Mononuclear cell (primary cell): ENCODE data around the gene MS4A7. TPM values are rescaled to one million over a fixed set of nuclear protein-coding genes. Genes with fewer than 3 reads are reported as not detected.

Experiments used
- H3K27me3 ChIP-seq: 2 replicates; pipeline ENCODE4 v1.6.0; 2011; ENCODE audit warnings: low read length, control low read depth; ENCODE audit not compliant: insufficient read depth
- H3K4me1 ChIP-seq: 2 replicates; pipeline ENCODE4 v1.5.1; 2011; ENCODE audit warnings: mild to moderate bottlenecking, low read length, control low read depth; ENCODE audit not compliant: insufficient read depth
- H3K4me3 ChIP-seq: 2 replicates; pipeline ENCODE4 v1.5.1; 2011; ENCODE audit warnings: mild to moderate bottlenecking, low read length, moderate library complexity
- H3K9me3 ChIP-seq: 2 replicates; pipeline ENCODE4 v1.5.1; 2011; ENCODE audit warnings: low read depth, mild to moderate bottlenecking, control low read depth, low read length
- total RNA-seq: library from RNA; depleted of rRNA; stranded (reverse); fragments of >200 nt; gene quantifications from one replicate; pipeline ENCODE4 v1.2.3, GENCODE V29; 2012

The MS4A7 gene
- total RNA-seq, 1 donor: 28.7 TPM

DNA sequence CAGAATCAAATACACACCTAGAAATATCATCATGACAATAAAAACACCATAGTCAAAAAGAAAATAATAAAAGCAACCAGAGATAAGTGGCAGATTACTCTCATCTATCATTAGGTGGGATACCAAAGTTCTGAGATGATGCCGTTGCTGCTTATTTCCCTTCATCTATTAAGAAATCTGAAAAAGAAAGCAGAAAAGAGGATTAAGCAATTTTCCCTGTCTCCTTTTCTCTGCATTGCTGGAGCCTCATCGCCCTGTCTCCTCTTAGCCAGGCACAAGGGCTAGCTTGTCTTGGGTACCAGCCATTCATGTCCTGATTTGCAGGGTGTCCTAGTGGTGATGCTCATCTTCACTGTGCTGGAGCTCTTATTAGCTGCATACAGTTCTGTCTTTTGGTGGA is 14.0 kb downstream of the MS4A7 start:
- no peaks in the 10 kb centered on the region for H3K9me3 ChIP-seq
- H3K4me1 ChIP-seq: peaks cover 84% of the 10 kb centered on the region
- H3K4me3 ChIP-seq: no peak overlapping the region
- no peaks in the 10 kb centered on the region for H3K27me3 ChIP-seq

DNA sequence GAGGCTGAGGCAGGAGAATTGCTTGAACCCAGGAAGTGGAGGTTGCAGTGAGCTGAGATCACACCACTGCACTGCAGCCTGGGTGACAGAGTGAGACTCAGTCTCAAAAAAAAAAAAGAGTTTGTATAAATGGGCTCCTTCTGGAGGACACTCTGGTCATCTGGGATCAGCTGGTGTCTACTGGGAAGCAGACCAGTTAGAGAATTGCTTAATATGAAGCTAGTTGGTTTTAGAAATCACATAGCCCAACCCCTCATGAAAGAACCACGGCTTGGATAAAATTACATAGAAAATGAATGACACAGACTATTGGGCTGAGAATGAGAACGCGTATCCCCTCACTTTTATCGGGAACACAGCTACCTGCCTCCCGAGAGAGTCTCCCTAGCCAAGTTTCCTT is 14.7 kb downstream of the MS4A7 start:
- H3K9me3 ChIP-seq: no peaks in the 10 kb centered on the region
- H3K4me3 ChIP-seq: no peak overlapping the region
- no peaks in the 10 kb centered on the region for H3K27me3 ChIP-seq
- H3K4me1 ChIP-seq: peaks cover 84% of the 10 kb centered on the region

DNA sequence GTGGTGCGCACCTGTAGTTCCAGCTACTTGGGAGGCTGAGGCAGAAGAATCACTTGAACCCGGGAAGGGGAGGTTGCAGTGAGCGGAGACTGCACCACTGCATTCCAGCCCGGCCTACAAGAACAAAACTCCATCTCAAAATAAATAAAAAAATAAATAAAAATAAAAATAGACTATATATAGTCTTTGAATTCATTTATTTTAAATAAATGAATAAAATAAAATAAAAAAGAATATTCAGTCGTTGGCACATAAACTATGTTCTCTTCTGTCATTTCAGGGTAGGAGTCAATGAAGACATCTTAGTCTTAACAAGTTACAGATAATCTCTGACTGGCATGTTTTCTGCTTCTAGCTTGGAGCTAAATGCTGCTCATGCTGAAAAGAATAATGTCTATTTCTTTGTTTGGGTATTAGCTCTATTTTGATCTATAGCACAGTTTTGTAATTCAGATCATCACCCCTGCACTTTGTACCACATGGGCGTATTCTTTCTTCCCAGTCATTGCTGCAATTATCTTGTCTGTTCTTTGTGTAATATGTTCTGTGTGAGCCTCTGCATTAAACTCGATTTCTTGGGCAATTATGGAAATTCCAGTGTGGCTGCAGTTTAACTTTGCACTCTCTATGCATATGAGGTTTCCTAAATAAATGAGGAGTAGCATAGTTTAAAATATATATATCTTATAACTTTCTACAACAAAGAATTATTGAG is 16.5 kb downstream of the MS4A7 start:
- H3K4me3 ChIP-seq: no peak overlapping the region
- H3K4me1 ChIP-seq: peaks cover 66% of the 10 kb centered on the region
- H3K27me3 ChIP-seq: no peaks in the 10 kb centered on the region
- H3K9me3 ChIP-seq: no peaks in the 10 kb centered on the region

DNA sequence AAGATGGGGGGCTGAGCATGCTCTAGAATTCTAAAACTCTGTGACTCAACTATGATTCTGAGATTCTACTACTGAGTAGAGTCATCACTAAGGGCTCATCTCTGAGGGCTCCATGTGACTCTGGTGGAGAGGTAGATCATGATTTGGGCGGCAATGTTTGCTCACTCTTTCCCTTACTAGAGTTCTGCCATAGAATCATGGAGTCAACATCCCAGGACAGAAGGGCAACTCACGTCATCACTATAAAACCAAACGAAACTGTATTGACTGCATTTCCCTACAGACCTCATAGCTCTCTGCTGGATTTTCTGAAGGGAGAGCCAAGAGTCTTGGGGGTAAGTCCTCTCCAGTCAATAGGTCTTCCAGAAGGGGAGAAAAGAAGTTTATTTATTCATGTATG is 18.1 kb downstream of the MS4A7 start, which contains the start of gene MS4A14:
Gene MS4A14 (plus strand): TSS at position 78 of the 400 bp plus-strand sequence. CDS start 120 bp downstream, at position 198.
- Histone ChIP-seq H3K9me3 (no peaks in the 10 kb centered on the region), H3K4me1 (peaks cover 51% of the 10 kb centered on the region), H3K27me3 (no peaks in the 10 kb centered on the region), H3K4me3 (no peak within 1 kb of the TSS)

DNA sequence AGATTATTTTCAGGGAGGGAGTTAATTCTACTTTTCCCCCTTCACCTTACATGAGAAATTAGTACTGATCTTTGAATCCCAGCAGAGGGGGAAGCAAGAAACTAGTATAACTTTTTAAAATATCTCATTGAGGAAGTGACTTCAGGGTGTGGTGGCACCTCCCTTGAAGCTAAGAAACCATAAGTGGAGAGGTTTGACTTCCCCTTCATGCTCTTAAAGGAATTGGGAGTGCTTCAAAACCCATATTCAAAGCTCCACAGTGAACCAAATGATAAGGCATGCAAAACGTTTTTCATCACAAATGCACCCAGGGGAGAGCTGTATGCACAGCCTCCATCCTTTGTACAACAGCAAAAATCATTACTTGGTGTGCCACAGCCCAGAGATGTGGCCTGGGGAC is 18.5 kb downstream of the MS4A7 start:
- Histone ChIP-seq H3K27me3 (no peaks in the 10 kb centered on the region), H3K4me3 (no peak overlapping the region), H3K9me3 (no peaks in the 10 kb centered on the region), H3K4me1 (peaks cover 48% of the 10 kb centered on the region)

DNA sequence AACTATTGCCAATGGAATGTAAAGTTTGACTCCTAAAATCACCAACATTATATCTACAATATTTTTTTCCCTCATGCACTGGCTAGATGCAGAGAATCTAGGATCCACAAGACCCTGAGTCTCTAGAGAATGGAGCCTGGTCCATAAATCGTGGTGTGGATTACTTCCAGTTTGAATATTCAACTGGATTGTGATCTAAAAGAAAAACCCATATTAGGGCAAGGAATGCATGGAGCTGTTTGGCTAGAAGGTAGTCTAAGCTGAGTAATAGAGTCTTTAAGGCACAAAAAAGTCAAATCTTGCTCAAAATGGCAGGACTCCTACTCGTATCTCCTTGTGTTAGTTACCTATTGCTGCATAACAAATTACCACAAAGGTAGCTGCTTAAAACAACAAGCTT is 41.7 kb downstream of the MS4A7 start:
- Histone ChIP-seq H3K4me1 (no peaks in the 10 kb centered on the region), H3K9me3 (peaks cover 4% of the 10 kb centered on the region), H3K4me3 (no peak overlapping the region), H3K27me3 (no peaks in the 10 kb centered on the region)

DNA sequence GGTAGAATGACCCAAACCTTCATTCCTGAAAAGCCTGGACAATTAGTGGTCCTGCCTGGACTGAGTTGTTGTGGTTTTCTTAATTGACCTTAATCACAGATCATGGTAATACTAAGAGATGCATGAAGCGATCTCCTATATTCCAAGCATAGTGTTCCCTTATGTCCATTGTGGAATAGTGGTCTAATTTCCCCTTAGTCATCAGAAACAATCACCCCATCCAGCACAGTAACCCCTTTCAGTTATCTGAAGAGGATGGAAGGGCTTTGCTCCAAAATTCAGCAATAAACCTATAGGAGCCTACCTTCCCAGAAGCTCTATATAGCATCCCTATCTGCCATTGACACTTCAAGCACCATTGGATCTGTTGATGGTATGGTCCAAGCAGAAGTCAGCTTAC is 44.3 kb downstream of the MS4A7 start:
- peaks cover 4% of the 10 kb centered on the region for H3K9me3 ChIP-seq
- no peaks in the 10 kb centered on the region for H3K4me1 ChIP-seq
- no peaks in the 10 kb centered on the region for H3K27me3 ChIP-seq
- no peak overlapping the region for H3K4me3 ChIP-seq

DNA sequence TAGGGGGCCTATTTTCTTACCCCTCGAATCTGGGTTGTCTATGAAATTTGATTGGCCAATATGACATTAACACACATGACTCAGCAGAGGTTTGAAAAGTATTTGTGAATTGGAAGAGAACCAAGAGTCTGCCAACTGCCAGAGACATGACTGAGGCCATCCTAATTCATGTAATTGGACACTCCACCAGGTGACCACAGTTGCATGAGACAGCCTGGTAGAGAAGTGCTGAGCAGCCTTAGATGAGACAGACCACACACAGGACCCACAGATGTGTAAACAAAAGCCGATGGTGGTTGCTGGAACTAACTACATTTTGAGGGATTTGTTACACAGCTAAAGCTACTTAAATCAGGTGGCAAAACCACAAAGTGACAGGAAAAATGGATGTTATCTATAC is 50.2 kb downstream of the MS4A7 start:
- no peak overlapping the region for H3K4me3 ChIP-seq
- H3K27me3 ChIP-seq: no peaks in the 10 kb centered on the region
- no peaks in the 10 kb centered on the region for H3K4me1 ChIP-seq
- H3K9me3 ChIP-seq: no peaks in the 10 kb centered on the region

DNA sequence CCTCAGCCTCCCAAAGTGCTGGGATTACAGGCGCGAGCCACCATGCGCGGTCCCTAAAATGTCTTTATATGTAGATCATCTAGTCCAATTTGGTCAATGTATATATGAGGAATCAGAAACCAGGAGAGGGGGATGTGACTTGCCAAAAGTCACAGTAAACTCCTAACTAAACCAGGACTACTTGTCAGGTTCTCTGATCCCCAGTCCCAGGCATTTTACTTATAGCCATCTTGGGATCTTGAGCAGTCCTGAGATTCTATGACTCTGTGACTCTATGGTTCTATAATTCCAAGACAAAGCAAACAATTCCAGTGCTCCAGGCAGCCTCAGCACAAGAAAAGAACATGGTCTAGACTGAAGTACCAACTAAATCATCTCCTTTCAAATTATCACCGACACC is 50.9 kb downstream of the MS4A7 start, which contains the start of gene MS4A5:
Gene MS4A5 (plus strand): TSS at position 301 of the 400 bp plus-strand sequence. CDS start 103 bp downstream, outside the sequence.
- no peaks in the 10 kb centered on the region for H3K9me3 ChIP-seq
- H3K4me3 ChIP-seq: no peak within 1 kb of the TSS
- H3K27me3 ChIP-seq: no peaks in the 10 kb centered on the region
- no peaks in the 10 kb centered on the region for H3K4me1 ChIP-seq

DNA sequence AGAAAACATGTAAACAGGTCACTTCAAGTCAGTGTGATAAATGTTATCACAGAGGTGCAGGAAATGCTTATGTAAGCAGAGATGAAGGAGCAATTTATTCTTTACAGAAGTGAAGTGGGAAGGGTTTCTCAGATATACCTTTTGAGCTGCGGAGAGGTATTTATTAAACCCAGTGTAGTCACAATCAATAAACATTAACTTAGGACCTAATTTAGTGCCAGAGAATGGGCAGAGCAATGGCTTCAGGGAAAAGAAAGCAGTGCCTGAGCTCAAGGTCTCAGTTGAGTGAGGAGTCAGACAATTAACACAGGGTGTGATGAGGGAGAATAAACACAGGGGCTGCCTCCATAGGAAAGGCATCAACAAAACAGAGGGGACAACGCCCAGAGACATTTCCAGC is 52.9 kb downstream of the MS4A7 start:
- H3K4me3 ChIP-seq: no peak overlapping the region
- no peaks in the 10 kb centered on the region for H3K27me3 ChIP-seq
- no peaks in the 10 kb centered on the region for H3K4me1 ChIP-seq
- H3K9me3 ChIP-seq: no peaks in the 10 kb centered on the region

DNA sequence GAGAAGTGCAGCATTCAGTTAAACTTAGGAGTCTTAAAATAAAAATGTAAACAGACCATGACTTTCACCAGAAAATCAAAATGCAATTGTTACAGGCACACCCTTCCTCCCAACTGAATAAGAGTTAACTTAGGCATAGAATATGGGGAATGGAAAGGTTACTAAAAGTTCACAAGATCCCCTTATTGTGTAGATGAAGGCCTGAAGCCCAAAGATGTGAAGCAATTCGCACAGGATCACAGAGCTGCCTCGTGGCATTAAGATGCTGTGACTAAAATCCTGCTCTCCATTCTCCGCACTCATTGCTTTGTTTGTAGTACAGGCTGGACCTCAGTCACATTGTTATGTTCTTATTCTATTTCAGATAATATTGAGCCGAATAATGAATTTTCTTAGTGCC is 55.1 kb downstream of the MS4A7 start:
- H3K9me3 ChIP-seq: no peaks in the 10 kb centered on the region
- H3K4me1 ChIP-seq: no peaks in the 10 kb centered on the region
- H3K4me3 ChIP-seq: no peak overlapping the region
- H3K27me3 ChIP-seq: no peaks in the 10 kb centered on the region

Other genes starting within 250 kb of the MS4A7 start
- gene MS4A6A, start 195.4 kb upstream of the MS4A7 start, total RNA-seq: 237 TPM
- 1.4 TPM for gene MS4A4E, start 135.4 kb upstream of the MS4A7 start, total RNA-seq
- 3.0 TPM for gene MS4A4A, start 97.9 kb upstream of the MS4A7 start, total RNA-seq
- not detected for gene MS4A6E, start 51.3 kb upstream of the MS4A7 start, total RNA-seq
- 1.2 TPM for gene MS4A14, start 17.9 kb downstream of the MS4A7 start, total RNA-seq
- not detected for gene MS4A5, start 51.0 kb downstream of the MS4A7 start, total RNA-seq
- 145 TPM for gene MS4A1, start 77.3 kb downstream of the MS4A7 start, total RNA-seq
- gene MS4A12, start 114.2 kb downstream of the MS4A7 start, total RNA-seq: not detected
- not detected for gene MS4A13, start 136.9 kb downstream of the MS4A7 start, total RNA-seq